HG03354 (cell line): ENCODE results near the gene ADGRG6.

Experiments used
- ATAC-seq: cut with Tn5 transposase; IDR thresholded peaks from one replicate; pipeline ENCODE4 v1.9.1; 2021; ENCODE audit warnings: mild to moderate bottlenecking; ENCODE audit not compliant: unreplicated experiment, poor library complexity, severe bottlenecking

The ADGRG6 gene

DNA sequence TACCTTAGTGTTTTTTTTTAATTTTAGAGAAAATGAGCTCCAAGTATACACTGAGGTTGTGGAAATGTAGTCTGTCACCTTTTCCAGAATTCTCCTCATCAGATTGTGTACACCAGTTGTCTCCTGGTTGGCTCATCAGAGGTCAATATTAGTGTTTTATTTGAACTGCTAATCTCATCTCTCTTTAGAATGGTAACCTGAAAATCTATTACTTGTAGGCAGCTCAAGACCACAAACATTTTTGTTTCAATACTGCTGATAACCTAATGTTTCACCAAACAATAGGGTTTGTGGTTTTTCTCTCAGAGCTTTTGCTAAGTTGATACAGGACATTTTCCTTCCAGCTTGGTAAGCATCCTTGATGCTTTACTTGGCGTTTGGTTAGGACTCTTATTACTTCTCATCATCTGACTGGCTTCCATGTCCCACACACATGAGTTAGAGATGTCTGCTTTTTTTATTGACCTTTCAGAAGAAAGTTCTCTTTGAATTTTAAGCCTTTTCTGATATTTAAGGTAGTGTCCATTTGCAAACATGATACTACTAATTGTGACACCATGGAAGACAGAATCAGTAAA lies 15.1 kb downstream of the ADGRG6 start:
- no peak for ATAC-seq

DNA sequence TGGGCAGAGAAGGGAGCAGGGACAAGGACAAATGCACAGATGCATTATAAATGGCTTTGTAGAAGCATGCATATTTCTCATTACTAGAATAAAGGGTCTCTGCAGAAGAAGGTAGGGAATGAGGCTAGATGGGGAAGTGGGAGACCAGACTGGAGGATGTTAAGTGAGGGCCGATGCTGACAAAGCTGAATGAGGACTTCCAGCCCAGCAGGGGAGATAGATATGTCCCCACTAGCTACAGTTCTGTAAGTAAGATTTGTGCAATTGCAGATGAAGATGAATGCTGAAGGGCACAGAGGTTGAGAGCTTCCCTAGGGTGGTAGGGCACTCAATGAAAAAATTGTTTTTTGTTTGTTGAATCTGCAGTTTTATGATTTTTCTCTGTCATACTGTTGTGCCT lies 16.9 kb downstream of the ADGRG6 start:
- ATAC-seq, result no peak

DNA sequence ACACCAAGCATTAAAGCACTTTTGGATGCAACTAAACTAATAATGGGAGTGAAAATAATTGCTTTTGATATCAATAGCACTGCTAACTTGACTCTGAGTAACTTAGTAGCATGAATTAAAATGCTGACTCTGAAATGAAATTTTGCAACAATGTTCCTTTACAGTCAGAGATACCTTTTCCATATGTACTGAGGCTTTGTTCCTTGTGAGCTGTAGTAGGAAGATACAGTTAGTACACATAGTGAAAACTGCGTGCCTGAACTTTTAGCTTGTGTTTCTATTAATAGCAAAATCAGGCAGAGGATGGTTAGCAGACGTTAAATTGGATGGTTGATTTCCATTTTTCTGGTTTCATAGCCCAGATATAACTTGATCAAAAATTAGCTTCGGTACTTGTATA lies 18.6 kb downstream of the ADGRG6 start:
- ATAC-seq, result no peak

DNA sequence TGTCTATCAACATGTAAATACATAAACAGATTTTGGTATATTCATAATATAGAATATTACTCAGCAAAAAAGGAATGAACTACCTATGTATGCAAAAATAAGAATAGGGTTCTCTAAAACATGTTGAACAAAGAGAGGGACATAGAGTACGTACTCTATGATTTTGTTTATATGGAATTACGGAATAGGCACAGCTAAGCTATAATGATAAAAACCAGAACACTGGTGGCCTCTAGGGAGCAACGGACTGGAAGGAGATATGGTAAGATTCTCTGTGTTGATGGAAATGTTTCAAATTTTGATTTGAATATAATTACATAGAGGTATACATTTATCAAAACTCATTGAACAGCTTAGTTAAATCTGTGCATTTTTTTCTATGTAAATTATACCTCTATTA lies 19.6 kb downstream of the ADGRG6 start:
- ATAC-seq, result no peak

DNA sequence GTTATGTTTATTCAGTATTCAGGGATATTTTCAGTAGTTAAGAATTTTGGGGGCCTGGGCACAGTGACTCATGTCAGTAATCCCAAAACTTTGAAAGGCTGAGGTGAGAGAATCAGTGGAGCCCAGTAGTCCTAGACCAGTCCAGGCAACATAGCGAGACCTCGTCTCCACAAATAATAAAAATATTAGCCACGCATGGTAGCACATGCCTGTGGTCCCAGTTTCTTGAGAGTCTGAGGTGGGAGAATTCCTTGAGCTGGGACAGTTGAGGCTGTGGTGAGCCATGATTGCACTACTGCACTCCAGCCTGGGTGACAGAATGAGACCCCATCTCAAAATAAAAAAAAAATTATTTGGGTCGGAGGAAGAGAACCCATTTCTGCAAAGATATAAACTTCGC lies 20.3 kb downstream of the ADGRG6 start:
- no peak for ATAC-seq

DNA sequence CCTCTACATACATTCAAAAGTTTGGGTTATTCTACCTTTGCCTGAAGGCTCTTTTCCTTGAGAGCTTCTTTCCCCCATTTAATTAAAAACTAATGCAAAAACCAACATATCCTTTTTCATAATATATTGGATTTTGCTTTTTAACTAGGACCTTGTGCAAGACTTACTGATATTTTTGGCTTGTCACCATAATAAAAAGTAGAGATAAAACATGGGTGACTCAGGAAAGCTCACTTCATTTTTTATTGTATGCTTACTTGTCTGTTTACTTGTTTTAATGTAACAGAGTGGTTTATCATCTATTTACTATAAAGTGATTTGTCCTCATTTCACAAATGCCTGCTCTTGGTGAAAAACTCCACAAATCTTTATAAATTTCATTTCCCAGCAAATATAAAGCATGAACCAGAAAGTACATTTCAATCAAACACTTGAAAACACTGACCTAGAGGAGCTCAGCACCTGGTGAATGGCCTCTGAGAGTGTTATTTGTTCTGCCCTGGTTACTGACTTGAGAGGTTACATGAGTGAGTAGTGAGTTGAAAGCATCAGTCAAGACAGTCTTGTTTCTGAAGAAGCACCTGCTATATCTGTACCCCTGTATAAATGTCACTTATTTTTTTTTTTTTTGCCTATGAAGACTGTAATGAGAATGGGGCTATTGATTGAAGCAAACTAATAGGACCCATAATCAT lies 20.8 kb downstream of the ADGRG6 start:
- ATAC-seq, result no peak

DNA sequence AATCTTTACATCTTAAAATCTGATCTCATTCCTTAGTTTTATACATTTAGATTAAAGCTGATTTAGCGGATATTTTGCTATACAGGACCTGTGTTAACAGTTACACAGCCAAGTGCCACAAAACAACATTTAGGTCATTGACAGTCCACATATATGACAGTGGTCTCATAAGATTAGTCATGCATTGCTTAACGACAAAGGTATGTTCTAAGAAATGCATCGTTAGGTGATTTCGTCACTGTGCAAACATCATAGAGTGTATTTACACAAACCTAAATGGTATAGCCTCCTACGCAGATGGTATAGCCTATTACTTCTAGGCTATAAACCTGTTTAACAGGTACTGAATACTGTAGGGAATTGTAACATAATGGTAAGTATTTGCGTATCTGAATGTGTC lies 21.6 kb downstream of the ADGRG6 start:
- ATAC-seq, result no peak

DNA sequence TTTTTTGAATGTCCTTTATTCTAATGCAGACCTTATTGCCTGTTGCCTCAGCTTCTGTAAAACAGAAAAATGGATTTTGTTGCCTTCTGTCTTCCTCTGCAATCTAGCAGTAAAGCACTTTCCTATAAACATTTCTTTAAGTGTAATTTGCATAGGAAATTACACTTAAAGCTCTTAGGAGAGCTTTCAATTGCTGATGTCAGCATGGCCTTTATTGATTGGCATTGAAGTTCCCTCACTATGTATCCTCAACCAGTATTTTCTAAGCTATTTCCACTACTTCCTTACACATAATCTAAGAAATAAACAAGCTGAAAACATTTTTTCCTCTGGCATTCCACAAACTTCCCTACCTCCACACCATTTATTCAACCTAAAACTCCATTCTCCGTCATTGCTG lies 22.3 kb downstream of the ADGRG6 start:
- no peak for ATAC-seq

DNA sequence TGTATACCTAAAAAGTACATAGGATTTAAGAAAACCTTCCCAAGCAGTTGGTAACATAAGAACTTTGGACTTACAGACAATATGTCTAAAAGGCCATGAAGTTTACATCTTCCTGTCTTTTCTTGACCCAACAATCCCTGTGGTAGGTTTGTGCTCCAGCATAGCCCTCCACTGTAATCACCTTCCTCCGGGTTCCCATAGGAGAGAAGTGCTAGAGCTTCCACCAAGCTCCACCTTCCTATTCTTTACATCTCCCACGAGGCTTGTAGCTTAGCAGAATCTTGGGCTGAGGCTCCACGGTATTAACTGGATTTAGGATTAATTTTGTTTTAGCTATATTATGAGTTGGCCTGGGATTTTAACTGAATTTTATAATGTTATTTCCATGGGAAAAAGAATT lies 23.3 kb downstream of the ADGRG6 start:
- ATAC-seq, result no peak

DNA sequence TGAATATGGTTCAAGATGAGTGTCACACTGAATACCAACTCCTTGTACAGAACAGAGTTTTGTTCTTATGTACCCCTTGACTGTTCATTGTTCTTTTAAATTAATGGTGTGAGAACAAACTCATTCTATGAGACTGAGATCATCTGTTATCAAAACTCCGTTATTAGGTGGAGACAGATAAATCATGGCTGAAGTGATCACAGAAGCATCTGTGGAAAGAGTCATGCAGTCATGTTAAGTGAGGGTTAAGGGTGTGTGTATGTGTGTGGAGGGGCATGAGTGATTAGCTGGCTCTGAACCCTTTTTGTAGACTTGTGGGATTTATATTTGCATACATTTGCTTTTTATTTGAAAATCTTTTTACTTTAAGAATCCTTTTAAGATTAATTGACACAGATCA lies 24.7 kb downstream of the ADGRG6 start:
- ATAC-seq, result no peak

DNA sequence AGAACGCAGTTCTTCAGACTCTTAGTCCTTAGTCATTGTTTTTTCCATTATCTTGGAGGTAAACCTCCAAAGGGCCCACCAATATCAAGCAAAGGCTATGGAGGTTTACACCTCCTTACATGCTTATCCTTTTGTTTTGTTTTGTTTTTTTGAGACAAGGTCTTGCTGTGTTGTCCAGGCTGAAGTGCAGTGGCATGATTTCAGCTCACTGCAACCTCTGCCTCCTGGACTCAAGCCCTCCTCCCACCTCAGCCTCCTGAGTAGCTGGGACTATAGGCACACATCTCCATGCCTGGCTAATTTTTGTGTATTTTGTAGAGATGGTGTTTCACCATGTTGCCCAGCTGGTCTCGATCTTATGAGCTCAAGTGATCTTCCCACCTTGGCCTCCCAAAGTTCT lies 26.3 kb downstream of the ADGRG6 start:
- ATAC-seq, result no peak

DNA sequence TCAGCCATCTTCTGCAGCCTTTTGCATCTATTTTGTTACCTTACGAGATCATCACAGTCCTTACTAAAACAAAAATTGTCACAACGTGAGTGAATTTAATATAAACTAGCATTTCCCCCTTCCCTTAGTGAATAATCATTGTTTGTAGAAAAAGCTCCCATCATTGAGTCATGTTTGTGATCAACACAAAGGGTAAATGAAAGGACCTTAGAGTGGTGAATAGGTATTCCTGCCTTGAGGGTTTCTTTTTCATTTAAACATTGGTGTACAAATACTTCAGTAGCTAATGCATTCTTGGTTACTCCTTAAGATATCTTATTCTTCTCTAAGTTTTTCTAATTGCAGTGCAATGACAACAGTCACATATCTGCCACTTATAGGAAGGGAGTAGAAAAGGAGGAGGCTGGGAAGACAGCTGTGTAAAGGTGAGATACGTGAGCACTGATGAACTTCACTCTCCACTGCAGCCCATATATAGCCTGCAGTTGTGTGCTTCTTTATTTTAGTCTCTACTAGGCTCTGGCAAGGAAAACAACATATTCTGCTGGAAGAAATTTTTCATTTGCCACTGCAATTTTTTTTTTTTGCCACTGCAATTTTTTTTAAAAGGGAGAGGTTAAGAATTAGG lies 27.8 kb downstream of the ADGRG6 start:
- ATAC-seq, result no peak

DNA sequence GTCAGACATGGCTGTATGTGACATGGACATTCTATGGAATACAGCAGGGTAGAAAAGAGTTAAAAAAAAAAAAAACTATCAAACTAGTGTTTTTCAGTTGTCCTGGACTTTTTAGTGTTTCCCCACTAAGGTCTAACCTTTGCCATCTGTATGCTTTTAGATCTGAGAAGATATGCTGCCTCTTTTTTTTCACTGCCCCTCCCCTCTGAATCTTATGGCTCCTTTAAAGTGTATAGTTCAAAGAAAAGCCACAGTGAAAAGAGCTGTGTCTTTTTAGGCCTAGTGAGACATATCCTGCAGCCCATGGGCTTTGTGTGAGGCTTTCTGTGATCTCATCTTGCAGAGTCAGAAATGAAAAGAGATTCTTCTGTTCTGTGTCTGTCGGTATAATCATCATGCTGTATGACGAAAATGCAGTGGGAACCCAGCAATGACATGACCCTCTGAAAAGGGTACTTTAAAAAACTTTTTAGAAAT lies 29.3 kb downstream of the ADGRG6 start:
- no peak for ATAC-seq

DNA sequence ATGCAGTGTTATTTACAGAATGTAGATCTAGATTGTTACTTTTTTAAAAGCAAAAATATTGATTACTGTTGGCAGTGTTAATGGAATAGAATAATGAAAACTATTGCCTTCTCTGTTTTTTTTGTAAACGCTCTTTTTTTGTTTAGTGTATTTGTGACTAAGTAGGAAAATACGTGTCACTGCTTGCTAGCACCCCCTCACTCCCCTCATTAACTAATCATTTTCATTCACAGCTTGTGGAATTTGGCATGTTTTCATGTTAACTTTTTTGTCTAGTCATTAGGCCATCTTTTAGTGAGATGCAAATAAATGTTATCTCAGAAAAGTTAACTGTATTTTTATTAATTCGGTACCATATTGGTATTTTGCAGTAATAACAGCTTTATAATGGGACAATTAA lies 29.8 kb downstream of the ADGRG6 start:
- no peak for ATAC-seq

DNA sequence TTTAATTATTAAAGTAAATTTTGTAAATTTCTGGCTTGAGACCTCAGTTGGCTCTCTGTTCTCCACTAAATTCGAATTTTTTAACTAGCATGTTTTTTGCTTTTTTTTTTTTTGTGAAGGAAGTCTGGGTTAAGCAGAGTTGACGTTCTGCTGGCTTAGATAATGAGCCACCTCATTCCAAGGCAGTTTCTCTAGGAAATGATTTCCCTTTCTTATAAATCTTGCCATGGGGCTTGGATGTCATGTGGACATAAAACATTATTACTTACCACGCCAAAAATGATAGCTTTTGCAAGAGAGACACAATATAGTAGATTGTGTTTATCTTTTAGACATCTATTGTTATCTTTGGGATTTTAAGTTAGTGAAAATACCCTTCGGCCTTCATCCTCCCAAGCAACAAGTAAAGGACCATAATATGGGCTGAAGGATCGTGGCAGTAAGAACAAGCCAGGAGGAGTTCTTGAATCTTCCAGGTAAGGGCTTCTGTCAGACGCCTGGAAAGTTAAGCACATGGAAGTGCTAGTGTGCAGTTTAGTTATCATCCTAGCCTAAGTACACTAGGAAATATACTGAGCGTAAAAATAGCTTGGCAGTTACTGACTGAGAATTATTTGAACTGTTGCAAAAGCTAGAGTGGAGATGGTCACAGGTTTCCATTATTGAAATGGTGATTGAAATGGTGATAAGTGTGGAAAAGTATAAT lies 30.7 kb downstream of the ADGRG6 start:
- no peak for ATAC-seq

DNA sequence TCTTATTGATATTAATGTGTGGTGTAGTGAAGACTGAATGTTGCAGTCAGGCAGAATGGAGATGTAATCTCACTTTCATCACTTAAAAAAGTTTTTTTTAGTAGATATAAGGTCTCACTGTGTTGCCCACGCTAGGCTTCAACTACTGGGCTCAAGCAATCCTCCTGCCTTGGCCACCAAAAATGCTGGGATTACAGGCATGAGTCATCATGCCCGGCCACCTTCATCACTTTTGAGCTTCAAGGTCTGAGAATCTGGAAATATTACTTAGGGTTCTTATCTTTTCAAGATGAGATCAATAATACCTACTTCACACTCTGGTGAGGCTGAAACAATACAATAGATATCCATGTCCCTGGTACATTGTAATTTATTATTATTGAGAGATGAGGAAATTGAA lies 31.6 kb downstream of the ADGRG6 start:
- no peak for ATAC-seq

DNA sequence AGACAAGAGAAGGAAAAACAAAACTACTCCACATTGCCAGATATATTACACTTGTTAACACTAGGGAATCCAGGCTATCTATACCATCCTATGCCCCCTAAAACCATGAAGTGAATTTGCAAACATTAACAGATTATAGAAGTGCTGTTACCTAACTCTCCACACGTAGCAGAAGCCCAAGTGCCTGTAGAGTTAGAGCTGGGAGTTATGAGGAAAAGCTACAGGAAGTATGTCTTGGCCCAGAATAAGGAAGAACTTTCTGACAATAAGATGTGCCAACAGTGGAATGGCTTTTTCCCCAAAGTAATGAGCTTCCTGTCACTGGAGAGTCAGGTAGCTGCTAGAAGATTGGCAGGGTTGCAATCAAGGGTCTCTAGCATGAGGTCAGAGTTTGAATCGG lies 32.5 kb downstream of the ADGRG6 start:
- ATAC-seq, result no peak

DNA sequence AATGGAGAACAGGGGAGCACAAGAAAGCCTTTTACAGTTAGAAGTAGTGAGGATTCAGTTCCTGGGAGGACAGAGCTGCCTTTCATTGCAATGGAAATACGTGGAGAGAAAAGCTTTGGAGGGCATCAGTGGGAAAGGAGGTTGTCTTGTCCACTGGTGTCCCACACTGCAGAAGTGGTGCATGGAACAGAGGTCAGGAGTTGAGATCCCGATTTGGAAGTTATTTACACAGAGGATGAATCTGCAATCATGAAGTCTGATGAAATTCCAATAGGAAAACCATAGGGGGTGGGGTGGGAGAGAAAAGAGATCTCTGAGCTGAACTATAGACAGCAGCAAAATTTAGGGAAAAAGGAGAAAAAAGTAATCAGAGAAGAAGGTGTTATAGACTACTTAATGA lies 33.6 kb downstream of the ADGRG6 start:
- no peak for ATAC-seq

DNA sequence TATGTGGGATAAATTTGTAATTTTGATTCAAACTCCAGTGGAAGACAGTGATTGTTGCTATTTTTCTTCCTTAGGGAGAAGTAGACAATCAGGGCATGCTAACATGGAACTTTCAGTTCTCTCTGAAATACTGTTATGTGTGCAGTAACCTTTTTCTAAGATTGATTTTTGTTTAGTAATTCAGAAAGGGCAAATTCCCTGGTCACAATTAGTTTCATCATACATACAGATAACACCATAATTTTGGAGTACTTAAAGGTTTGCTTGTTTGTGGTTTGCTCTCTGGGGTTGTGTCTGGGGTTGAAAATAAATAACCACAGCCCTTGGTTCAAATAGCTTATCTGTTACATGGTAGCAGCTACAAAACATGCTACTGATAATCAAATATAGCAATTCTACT lies 34.4 kb downstream of the ADGRG6 start:
- no peak for ATAC-seq

DNA sequence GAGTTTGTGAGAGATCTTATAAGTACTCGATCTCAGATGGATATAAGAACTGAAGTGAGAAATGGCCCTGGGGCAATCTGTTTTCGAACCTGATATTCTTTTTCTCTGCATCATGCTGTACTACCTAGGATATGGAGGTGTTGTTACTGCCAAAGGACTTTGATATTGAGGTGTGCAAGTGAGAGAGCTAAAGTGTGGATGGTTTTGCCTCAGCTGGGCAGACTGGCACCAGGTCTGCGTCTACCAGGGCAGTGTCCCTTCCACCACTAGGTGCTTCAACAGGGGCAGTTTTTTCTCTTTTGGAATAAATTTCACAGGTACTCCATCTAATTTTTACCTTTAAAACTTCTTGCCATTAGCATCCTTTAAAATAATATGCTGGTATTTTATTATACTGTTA lies 35.0 kb downstream of the ADGRG6 start:
- no peak for ATAC-seq

DNA sequence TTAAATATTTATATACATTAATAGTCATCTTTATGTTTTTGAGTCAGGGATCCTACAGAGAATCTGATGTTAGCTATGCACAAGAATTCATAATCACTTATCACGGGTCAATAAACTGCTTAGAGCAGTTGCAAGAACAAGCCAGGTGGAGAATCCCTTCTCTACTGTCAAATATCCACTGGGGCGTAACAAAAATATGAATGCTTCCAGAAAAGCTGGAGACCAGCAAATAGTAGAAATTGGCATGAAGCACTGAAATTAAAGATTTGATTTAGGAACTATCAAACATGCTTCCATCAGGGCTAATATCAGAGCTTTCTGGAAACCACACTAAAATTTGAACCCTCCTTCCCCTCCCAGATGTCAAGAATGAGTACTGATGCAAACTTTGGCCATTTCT lies 37.3 kb downstream of the ADGRG6 start:
- ATAC-seq, result no peak
